Hypothalamus (tissue), 51 donors: ENCODE measurements around the gene MALRD1.

Experiments used
- DNase-seq, 51 donors: peaks; one replicate each; lab custom pipeline; 2025; lab: John Stamatoyannopoulos, UW

MALRD1 gene

DNA sequence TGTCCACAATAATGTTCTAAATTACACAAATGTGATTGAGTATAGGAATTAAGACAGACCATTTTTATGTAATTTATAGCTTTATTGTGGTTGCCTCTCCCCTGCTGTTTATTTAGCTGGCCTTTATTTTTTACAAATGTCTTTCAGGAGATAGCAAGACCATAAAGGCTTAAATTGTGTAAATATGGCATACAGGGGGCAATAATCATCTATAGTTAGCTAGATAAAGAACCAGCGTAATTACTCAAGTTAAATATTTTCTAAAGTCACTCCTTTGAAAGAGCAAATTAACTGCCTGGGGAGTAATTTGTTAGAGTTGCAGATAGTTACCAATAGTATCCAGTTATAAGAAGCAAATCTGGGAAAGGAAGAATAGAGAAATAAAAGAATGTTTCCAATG lies at the start of gene MALRD1:
TSS of gene MALRD1 (plus strand) at position 313 of the 400 bp plus-strand sequence. CDS start 138 bp downstream, outside the sequence.
- DNase-seq = no peak

DNA sequence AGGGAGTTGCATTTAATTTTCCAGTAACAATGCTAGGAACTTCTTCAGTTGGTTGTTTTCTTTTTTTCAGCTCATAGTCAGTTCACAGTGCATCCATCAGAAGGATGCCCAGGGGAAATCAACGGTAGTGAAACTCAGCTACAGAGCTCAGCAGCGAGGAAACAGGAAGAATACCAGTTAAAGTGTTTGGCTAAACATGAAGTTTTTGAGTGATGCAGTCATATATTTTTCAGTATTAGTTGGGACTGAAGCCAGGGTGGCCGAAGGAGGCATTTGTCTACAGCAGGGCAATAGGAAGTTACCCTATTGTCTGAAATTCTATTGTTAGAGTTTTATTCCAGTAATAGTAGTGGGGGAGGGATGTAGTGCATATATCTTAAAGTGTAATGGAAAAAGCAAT lies 45.3 kb upstream of the MALRD1 start:
- DNase-seq = no peak

DNA sequence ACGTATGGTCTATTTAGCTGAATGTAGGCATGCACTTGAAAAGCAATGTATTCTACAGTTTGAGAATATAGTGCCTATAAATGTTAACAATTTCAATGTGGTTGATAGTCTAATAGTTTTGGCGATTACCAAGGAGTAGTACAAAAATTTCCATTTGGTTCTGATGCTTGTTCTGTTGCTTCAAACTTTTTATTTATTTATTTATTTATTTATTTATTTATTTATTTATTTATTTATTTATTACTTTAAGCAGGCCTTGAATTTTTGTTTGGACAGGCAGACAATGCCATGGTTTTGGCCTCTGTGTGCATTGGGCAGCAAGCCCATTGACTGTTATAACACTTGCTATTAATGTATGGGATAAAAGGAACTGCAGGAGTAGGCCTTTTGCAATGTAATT lies 36.5 kb upstream of the MALRD1 start:
- no peak for DNase-seq

DNA sequence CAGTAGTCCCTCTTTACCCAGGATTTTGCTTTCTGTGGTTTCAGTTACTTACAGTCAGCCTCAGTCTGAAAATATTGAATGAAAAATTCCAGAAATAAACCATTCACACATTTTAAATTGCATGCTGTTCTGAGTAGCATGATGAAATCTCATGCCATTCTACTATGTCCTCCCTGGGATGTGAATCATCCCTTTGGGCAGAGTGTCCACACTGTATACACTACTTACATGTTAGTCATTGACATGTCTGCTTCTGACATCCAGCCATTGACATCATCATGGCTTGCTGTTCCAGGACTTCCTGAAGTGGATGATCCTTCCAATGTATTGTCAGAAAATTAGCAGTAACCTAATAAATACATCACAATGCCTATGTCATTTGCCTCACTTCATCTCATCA lies 34.6 kb upstream of the MALRD1 start:
- DNase-seq = no peak

DNA sequence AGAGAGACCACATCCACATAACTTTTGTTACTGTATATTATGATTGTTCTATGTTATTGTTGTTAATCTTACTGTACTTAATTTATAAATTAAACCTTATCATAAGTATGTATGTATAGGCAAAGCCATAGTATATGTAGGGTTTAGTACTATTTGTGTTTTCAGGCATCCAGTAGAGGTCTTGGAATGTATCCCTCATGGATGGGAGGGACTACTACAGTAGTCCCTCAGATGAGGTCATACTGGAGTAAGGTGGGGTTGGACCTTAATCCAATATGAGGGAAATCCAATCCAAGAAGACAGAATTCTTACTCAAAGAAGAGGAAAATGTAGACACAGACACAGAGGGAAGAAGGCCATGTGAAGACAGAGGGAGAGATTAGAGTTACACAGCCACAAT lies 34.1 kb upstream of the MALRD1 start:
- DNase-seq = no peak

DNA sequence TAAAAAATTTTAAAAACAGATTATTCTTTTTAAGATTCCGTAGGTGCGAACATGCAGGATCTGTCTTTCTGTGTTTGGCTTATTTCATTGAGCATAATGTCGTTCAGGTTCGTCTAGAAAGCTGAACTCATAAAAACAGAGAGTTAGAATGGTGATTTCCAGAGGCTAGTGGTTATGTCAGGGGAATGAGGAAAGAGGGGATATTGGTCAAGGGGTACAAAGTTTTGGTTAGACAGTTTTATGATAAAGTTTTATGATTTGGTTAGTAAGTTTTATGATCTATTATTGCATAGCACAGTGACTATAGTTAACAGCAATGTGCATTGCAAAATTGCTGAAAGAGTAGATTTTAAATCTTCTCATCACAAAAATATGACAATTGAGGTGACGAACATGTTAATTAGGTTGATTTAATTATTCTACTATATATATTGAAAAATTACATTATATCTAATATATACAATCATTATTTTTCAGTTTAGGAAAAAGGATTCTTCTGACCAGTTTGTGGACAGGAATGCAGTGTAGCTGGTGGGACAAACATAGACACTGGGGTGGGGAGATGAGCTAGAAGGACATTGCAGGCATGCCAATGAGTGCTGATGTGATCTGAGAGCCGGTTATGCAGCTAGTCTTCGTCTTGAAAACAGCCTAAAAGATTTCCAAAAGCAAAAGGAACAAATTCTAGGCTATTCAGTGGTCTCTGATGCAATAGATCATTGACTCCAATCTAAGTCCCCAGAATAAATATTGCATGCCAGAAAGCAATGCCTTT lies 31.3 kb upstream of the MALRD1 start:
- DNase-seq = no peak

DNA sequence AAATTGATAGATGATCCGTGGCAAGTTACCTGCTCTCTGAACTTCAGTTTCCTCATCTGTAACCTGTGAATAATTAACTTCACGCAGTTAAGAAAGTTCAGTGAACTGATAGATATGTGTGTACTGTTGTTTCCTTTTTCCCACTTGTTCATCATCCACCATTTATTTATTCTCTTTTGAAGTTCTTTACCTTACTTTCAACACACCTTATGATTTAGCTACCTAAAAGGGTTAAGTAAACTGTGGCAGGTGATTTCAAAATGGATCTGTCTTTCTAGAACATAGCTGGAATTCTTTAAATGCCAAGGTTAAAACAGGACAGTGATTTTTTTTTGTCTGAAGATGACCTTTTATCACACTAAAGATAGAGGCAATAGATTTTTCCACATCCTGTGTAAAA lies 27.4 kb upstream of the MALRD1 start:
- DNase-seq = no peak

DNA sequence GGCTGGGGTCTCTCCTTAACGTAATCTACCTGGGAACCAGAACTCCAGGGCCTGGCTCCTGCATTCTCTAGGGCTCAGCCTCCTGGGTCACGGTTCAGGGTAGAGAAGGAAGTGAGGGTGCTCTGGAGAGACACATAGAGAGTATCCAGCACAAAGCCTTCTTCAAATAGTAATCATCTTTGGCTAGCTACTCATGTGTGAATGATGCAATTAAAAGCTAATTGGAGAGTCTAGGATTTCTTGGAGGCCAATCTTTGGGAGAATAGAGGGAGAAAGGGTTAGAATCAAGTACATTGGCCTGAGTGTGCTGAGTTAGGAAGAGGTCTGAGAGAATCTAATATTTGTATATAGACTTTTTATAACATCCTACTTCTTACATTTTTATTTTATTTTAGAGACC lies 24.0 kb upstream of the MALRD1 start:
- no peak for DNase-seq

DNA sequence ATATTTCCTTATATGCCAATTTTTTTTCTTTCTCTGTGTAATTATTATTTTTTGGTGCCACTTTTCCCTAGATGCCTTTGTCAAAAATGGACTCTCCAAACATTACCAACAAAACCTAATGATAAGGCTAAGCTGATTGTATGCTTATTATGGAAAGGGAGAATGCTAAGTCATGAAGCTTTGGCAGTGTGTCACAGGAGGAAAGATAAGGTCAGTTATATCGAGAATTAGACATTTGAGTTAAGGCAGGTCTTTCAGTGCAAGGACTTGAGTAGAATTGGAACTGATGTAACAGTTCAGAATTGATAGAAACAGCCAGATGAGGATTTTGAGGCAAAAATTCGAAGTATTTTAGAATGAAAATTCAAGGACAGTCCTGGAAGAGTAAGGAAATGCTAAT lies 16.8 kb upstream of the MALRD1 start:
- no peak for DNase-seq

DNA sequence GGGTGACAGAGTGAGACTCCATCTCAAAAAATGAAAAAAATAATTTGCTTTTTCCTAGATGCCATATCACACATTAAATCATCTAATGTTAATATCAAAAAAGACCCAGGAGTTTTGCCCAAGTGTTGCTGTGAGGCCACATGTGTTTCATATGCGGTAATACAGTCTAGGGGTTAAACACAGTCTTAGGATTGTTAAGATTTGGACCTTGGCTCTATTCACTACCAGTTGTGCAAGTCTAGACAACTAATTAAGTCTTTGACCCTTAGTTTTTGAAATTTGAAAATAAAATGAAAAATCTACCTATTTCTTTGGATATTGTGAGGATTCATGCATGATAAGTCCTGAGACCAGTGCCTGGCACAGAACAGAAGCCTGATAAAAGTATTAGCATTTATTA lies 14.9 kb upstream of the MALRD1 start:
- no peak for DNase-seq

DNA sequence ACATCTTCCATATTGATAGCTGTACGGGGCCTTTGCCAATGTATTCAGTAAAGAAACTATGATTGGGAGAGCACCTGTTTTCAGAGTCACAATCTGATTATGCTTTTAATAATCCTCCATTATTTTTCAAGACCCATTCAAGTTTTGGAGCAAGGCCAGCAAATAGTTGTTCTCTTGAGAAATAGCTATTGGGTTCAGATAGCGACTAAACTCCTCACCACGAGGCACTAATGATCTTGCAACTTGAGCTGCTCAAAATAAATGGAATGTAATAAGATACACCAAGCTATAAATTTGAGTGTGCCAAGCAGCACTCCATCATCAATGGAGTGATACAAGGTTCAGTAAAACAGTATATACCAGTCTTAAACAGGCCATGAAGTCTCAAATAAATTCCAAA lies 7.4 kb upstream of the MALRD1 start:
- no peak for DNase-seq

DNA sequence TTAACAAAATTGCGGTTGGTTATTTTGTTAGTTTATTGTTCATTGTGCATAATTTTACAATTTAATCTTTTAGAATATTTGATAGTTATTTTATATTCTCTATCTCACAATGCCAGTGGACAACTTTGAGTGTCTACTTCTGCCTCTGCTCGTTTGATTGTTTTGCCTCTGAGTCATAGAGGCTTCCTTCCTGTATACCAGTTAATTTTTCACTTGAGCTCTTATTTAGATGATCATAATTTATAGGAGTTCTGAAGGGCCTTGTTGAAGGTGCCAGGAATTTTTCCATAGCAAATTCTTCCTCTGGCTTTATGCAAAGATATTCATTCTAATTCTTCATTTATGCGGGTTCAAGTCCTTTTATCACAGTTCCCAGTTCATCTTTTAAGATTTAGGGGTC lies 5.2 kb upstream of the MALRD1 start:
- DNase-seq = no peak

DNA sequence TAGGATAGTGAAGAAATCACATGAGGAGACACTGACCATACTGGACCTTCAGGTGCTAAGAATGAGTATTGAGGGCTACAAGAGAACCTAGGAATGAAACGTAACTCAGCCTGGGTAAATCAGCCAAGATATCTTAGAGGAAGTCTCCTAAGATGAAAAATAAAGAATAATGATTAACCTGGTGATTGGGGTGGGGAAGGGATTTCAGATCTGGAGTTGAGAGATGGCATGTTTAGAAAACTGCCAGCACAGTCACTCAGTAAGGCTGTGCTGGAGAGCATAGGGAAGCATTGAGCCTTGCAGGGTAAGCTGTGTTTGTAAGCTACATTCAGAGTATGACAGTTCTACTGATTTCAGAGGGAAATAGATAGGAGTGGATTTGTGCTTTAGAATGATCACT lies 1.9 kb upstream of the MALRD1 start:
- no peak for DNase-seq

DNA sequence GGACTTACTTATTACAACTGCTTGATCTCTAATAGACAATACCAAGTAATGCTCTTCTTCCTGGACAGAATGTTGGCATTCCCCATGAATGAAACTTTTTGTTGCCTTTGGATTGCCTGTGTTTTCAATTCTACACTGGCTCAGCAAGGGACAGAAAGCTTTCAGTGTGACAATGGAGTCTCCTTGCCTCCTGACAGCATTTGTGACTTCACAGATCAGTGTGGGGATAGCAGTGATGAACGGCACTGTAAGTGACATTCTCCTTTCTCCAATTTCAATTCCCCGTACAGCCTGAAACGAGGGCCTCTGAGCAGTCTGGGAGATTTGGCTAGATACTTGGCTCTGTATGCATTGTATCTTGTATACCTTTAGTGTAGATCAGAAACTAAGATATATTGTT lies 290 bp downstream of the MALRD1 start:
- DNase-seq = no peak

DNA sequence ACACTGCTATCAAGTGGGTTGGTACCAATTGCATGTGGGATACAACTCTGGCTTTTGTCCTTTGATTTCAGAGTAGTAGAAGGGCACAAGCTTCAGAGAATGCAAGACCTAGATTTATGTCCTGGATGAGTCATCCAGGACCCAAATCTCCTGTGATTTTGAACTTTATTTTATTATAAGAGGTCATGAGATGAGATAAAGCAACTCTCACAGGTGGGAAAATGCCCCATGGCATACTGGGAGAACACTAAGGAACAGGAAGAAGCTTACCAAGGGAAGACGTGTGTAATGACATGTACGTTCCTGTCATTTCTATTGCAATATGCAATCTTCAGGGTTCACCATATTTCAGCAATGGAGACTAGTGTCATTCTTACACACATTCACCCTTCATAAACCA lies 966 bp downstream of the MALRD1 start:
- DNase-seq = no peak

DNA sequence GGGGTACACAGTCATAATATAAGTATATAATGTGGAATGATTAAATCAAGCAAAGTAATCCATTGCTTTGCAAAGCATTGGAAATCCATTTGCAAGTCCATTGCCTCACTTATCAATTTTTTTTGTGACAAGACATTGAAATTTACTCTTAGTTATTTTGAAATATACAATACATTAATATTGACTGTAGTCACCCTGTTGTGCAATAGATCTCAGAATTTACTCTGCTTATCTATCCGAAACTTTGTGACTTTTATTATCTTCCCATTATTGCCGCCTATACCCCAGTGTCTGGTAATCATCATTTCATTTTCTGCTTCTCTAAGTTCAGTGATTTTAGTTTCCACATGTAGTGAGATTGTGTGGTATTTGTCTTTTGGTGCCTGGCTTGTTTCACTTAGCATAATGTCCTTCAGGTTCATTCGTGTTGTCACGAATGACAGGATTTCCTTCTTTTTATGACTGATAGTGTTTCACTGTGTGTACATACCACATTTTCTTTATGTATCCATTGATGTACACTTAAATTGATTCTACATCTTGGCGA lies 5.8 kb downstream of the MALRD1 start:
- DNase-seq = no peak

DNA sequence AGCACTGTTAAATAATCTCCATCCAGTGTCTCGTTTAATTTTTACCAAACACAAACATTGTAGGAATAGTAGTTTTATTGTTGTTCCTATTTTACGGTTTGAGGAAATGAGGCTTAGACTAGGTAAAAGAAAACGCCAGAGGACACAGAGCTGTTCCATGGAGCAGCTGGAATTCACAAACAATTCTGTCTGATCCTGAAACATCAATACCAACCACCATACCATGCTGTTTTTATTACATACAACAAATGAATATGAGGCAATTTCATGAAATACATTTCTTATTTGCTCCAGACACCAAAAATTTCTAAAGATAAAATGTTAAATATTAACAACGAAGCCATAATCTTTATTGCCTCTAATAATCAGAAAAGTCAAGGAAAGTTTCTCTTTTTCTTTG lies 9.4 kb downstream of the MALRD1 start:
- DNase-seq = no peak

DNA sequence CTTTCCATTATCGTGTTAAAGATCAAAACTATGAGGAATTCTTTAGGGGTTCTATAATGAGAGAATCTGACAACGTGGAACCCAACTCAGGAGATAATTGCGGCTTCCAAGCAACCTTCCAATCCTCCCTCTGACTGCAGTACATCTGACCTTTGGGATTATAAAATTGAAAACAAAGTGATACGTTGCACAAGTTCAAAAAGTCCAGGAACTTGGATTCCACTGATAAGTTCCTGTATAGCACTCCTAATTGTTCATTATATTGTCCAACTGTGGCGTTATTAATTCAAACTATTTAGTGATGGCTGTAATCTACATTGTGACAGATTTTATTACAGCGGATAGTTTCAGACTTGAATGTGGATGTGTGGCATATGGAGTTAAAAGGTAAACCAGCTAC lies 15.4 kb downstream of the MALRD1 start:
- no peak for DNase-seq

DNA sequence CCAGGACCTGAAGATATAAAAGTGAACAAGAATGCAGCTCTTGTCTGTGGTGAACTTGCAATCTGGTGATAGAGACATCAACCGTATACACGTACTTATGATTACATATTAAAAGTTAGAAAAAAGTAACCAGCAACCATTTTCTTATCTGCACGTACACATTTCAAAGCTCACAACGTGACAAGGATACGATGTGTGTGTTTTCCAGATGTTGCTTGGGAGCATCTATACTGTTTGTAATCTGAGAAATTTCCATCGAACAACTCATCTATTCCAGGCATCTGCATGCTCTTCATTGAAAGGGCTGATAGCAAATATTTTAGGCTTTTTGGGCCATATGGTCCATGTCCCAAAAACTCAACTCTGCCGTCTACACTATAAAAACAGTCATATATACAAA lies 23.3 kb downstream of the MALRD1 start:
- no peak for DNase-seq

DNA sequence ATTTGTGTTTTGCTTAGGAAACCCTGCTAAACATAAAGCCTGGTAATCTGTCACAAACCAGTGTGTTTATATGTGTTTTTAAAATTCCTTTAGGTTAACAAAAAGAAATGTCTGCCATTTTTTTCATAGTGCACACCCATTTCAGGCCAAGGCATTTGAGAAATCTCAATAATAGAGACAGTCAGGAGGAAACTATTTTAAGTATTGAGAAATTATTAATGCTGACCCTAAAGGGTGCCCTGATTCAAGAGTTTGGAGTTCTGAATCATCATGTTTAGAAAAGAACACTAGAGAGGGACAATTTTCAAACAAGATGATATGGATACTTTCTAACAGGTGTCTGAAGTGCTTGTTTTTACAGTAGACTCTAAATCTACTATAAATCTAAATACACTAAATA lies 28.7 kb downstream of the MALRD1 start:
- DNase-seq = no peak

DNA sequence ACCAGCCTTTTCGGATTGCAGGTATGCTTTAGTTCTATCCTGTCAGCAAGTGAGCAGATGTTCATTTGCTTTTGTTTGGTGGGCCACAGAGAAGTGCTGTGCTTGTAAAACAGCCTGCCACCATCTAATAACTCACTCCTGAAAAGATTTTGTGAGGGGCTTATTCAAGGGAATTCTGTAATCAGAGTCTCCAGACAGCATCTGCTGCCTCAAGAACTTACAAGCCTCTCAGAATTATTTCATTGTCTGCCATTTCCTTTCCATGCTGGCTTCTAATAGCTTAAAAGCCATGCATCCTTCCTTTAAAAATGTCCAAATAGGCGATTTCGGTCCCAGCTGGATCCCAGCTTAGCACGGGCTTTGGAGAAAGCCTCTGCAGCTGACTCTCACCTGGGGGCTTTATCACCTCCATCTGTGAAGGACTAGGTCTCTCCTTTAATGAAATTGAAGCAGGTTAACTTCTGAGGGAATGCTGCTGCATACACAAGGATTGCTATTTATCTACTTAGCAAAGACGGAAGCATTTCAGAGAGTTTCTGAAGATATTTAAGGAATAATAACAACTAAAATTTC lies 48.0 kb downstream of the MALRD1 start:
- DNase-seq = no peak

DNA sequence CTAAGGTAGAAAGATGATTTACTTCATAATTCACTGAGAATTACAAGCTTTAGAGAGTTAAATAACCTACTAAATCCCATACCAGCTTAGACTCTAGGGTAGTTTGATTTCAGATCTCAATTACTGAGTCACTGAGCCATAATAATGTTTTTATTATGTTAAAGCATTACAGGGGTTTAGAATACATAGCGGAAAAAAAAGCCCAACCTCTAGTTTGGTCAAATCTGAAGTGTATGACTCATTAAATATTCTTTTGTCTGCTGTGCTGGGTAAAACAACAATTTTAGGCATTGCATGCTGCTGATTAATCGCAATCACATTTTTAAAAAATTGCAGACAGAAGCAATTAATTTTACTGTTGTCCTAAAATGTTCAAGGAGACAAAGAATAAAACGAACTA lies 48.5 kb downstream of the MALRD1 start:
- no peak for DNase-seq

DNA sequence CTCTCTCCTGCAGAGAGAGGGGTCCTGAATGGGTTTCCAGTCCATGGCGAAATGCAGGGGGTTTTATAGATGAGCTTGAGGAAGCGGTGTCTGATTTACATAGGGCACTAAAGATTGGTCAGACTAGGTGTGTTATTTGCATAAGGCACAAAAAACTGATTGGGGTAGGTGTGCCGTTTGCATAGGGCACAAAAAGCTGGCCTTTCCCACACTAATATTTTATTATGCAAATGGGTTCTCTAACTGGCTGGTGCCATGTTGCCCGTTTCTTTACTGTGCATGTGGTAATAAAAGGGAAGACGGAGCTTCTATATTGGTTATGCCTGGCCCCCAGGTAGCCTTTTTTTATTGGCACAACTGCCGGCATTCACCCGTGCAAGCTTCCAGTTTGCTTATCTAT lies 50.2 kb downstream of the MALRD1 start:
- no peak for DNase-seq
